ENCODE results near the gene PNPLA7. TPM values are rescaled to one million over a fixed set of nuclear protein-coding genes. Genes with fewer than 3 reads are reported as not detected.

PNPLA7 gene
- polyA plus RNA-seq, 1 of the 3 experiments (the other 2 are of a cell fraction) = 0.99 TPM

DNA sequence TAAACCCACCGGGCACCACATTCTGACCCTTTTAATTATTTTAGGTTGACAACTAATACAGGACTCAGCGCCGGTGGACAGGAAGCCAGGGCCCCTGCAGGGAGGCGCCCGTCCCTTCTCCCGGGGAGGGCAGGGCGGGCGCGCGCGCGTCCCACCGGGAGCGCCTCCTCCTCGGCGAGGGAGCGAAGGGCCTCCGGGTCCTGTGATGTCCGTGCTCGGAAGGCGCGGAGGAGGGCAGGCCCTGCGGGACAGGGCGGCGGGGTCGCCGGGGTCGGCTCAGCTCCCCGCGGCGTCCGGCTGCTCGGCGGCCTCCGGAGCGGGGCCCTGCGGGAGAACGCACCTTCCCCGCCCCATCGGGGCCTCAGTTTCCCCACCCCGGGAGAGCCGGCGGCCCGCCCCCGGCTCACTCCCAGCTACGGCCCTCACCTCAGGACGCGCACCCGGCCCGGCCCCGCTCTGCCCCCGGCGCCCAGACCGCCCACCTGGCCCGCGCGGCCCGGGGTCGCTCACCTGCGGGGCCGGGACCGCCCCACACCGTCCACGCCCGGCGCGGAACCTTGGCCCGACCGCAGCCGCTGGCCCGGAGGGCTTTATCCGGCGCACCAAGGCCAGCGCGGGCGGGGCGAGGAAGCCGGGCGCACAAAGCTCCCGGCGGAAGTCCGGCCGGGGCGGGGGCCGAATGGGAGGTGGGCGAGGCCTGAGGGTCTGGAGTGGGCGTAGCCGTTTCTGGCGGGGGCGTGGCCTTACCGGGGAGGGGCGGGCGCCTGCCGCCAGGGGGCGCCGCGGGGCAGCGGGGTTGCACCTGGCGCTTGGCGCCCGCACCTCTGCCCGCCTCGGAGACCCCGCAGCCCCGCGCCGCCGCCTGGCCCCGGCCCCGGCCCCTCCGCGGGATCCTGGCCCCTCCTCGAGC is 127.3 kb downstream of the PNPLA7 start, which contains the start of the genes EXD3 and NOXA1:
TSS of gene EXD3 (minus strand) at position 559 of the 910 bp plus-strand sequence. CDS start 27,805 bp downstream, outside the sequence.
TSS of gene NOXA1 (plus strand) at position 790 of the 910 bp plus-strand sequence. CDS start 137 bp downstream, outside the sequence.
- no peaks in the 10 kb centered on the region for H3K36me3 ChIP-seq (replicated peaks in 1 of 2; ENCODE audit: control insufficient read depth in 1 of 2, insufficient read depth in 2 of 2, low read length in 1 of 2)
- under 1% methylated on average over 19 of the region's 113 CpGs for WGBS (ENCODE audit: low lambda C conversion rate)
- peaks cover 0 to 21% of the 10 kb centered on the region in 2 experiments; a peak in 2 of 4 replicates for H3K4me1 ChIP-seq (ENCODE audit: control insufficient read depth in 1 of 2, insufficient read depth in 2 of 2, low read depth in 1 of 2, low read length in 1 of 2)
- no peaks in the 10 kb centered on the region for H3K9me3 ChIP-seq
- peak within 1 kb of the TSS; percentile 93 for H3K4me2 ChIP-seq
- CTCF ChIA-PET = interaction anchor here (0.6 to 4.4 kb wide), 45 partner anchors 9 to 989 kb away, joined by 3 to 27 read pairs (median 5); partner anchors contain the start of genes ENTPD8, MRPL41, NRARP and NSMF
- peak within 1 kb of the TSS in 1 of 2 experiments; percentile 31; a peak in 1 of 4 replicates for H3K27ac ChIP-seq (ENCODE audit: low read depth in 2 of 2, low read length in 1 of 2)
- H3K79me2 ChIP-seq (ENCODE audit: insufficient read depth) = peaks cover 33% of the 10 kb centered on the region
- peak; percentile 100 for DNase-seq
- no peaks in the 10 kb centered on the region for H3K27me3 ChIP-seq (ENCODE audit: insufficient read depth)
- no peaks in the 10 kb centered on the region for H3K9me2 ChIP-seq
- H4K20me1 ChIP-seq (ENCODE audit: insufficient read depth) = no peaks in the 10 kb centered on the region
- H2AFZ ChIP-seq (ENCODE audit: low read depth) = peak within 1 kb of the TSS; percentile 88
- peak within 1 kb of the TSS; percentile 71 for H3K9ac ChIP-seq
- H3K4me3 ChIP-seq (ENCODE audit: low read depth in 2 of 2, low read length in 1 of 2) = peak within 1 kb of the TSS; percentile 81 to 86
- POLR2A ChIA-PET = interaction anchor here (0.6 to 1.2 kb wide), 11 partner anchors 12 to 222 kb away, joined by 3 to 5 read pairs (median 3); partner anchors contain the start of gene NRARP
- H3F3A ChIP-seq (replicated peaks; ENCODE audit: insufficient read depth) = peaks cover 17% of the 10 kb centered on the region
- TF ChIP-seq YY1 (IDR thresholded peaks at IDR 0.05; ENCODE audit: low read depth) (no peak), FOXM1 (IDR thresholded peaks at IDR 0.05; ENCODE audit: low read depth) (no peak), NRF1 (IDR thresholded peaks at IDR 0.05; ENCODE audit: low read depth, low read length) (no peak), RXRA (IDR thresholded peaks at IDR 0.05; ENCODE audit: borderline replicate concordance, low read depth) (no peak), TAF1 (IDR thresholded peaks at IDR 0.05; ENCODE audit: borderline replicate concordance, low read depth, low read length) (peak; percentile 86), CTCF (IDR thresholded peaks at IDR 0.05) (peak; percentile 58), ZBTB33 (IDR thresholded peaks at IDR 0.05; ENCODE audit: borderline replicate concordance, low read depth) (peak; percentile 32; the same call in 1 of the 2 replicates), EZH2phosphoT487 (IDR thresholded peaks at IDR 0.05; ENCODE audit: borderline replicate concordance, low read depth) (no peak), MXI1 (IDR thresholded peaks at IDR 0.05; ENCODE audit: low read depth, low read length) (no peak; the same call in 1 of the 2 replicates), EP300 (IDR thresholded peaks at IDR 0.05; ENCODE audit: borderline replicate concordance in 1 of 2, low read depth in 1 of 2, low read length in 1 of 2) (no peak), FOXJ3 (CRISPR knock-in tag; IDR thresholded peaks at IDR 0.05) (no peak), RFX5 (IDR thresholded peaks at IDR 0.05; ENCODE audit: low read length) (no peak), RAD21 (IDR thresholded peaks at IDR 0.05; ENCODE audit: low read length) (peak; percentile 49), MEF2A (IDR thresholded peaks at IDR 0.05; ENCODE audit: borderline replicate concordance, low read depth) (no peak), FOSL2 (IDR thresholded peaks at IDR 0.05; ENCODE audit: borderline replicate concordance, low read depth) (no peak), RCOR1 (IDR thresholded peaks at IDR 0.05; ENCODE audit: low read length) (0 out of 2 replicates have a peak, but pooled peaks have one; percentile 12), ELF1 (IDR thresholded peaks at IDR 0.05) (peak; percentile 78)
- TF ChIP-seq, protein P1, sequence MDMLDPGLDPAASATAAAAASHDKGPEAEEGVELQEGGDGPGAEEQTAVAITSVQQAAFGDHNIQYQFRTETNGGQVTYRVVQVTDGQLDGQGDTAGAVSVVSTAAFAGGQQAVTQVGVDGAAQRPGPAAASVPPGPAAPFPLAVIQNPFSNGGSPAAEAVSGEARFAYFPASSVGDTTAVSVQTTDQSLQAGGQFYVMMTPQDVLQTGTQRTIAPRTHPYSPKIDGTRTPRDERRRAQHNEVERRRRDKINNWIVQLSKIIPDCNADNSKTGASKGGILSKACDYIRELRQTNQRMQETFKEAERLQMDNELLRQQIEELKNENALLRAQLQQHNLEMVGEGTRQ (IDR thresholded peaks at IDR 0.05; ENCODE audit: borderline replicate concordance, low read depth, low read length) = no peak
- TF ChIP-seq, protein P2, sequence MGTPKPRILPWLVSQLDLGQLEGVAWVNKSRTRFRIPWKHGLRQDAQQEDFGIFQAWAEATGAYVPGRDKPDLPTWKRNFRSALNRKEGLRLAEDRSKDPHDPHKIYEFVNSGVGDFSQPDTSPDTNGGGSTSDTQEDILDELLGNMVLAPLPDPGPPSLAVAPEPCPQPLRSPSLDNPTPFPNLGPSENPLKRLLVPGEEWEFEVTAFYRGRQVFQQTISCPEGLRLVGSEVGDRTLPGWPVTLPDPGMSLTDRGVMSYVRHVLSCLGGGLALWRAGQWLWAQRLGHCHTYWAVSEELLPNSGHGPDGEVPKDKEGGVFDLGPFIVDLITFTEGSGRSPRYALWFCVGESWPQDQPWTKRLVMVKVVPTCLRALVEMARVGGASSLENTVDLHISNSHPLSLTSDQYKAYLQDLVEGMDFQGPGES (IDR thresholded peaks at IDR 0.05; ENCODE audit: low read depth, low read length) = no peak
- TF ChIP-seq, protein P3, sequence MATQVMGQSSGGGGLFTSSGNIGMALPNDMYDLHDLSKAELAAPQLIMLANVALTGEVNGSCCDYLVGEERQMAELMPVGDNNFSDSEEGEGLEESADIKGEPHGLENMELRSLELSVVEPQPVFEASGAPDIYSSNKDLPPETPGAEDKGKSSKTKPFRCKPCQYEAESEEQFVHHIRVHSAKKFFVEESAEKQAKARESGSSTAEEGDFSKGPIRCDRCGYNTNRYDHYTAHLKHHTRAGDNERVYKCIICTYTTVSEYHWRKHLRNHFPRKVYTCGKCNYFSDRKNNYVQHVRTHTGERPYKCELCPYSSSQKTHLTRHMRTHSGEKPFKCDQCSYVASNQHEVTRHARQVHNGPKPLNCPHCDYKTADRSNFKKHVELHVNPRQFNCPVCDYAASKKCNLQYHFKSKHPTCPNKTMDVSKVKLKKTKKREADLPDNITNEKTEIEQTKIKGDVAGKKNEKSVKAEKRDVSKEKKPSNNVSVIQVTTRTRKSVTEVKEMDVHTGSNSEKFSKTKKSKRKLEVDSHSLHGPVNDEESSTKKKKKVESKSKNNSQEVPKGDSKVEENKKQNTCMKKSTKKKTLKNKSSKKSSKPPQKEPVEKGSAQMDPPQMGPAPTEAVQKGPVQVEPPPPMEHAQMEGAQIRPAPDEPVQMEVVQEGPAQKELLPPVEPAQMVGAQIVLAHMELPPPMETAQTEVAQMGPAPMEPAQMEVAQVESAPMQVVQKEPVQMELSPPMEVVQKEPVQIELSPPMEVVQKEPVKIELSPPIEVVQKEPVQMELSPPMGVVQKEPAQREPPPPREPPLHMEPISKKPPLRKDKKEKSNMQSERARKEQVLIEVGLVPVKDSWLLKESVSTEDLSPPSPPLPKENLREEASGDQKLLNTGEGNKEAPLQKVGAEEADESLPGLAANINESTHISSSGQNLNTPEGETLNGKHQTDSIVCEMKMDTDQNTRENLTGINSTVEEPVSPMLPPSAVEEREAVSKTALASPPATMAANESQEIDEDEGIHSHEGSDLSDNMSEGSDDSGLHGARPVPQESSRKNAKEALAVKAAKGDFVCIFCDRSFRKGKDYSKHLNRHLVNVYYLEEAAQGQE (IDR thresholded peaks at IDR 0.05; ENCODE audit: low read depth, low read length) = peak; percentile 64; the same call in 1 of the 2 replicates

Data from SK-N-SH (cell line).